SH-SY5Y (cell line): ENCODE measurements around the gene NFATC3.

ENCODE experiments used
- GATA2 ChIP-seq: IDR thresholded peaks from 2 replicates; pipeline ENCODE4 v1.6.1; 2011; ENCODE audit warnings: mild to moderate bottlenecking, low read depth, low read length
- GATA3 ChIP-seq: IDR thresholded peaks from 2 replicates; pipeline ENCODE4 v1.6.1; 2011; ENCODE audit warnings: low read depth, mild to moderate bottlenecking, low read length, moderate library complexity

- no peak for TF ChIP-seq GATA2
- no peak for TF ChIP-seq GATA3
Observed at GRCh38 chr16:68076560-68076959, 8.6 kb upstream of the NFATC3 start.
